MV-4-11 (cell line): Measurements from ENCODE around the gene TRAF2.

Experiments
- DNase-seq: peaks from one replicate; lab custom pipeline; 2025; lab: John Stamatoyannopoulos, UW

Gene TRAF2

GRCh38 chr9:136937186-136938001, 51.1 kb downstream of the TRAF2 start:
- no peak for DNase-seq

- no peak for DNase-seq
These were observed 53.2 kb downstream of the TRAF2 start for GRCh38 chr9:136939431-136939995.

DNA sequence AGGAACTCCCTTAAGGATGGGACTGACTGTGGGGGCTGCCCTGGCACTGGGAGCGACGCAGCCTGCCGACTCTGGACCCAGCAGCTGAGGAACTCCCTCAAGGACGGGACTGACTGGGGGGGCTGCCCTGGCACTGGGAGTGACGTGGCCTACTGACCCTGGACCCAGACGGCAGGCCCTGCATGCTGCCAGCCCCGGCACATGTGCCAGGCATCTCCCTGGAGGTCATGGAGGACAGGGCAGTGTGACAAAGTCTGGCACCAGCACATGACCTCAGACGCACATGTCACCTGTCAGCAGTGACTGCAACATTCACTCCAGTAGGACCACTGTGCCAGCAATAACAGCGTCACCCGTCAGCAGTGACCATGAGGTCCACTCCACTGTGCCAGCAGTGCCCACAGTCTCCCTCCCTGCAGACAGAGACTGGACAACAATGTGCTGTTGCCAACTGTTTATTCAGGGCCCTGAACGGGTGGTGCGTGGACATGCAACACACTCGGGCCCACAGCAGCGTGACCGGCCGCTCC, 53.7 kb downstream of the TRAF2 start:
- DNase-seq: no peak

DNA sequence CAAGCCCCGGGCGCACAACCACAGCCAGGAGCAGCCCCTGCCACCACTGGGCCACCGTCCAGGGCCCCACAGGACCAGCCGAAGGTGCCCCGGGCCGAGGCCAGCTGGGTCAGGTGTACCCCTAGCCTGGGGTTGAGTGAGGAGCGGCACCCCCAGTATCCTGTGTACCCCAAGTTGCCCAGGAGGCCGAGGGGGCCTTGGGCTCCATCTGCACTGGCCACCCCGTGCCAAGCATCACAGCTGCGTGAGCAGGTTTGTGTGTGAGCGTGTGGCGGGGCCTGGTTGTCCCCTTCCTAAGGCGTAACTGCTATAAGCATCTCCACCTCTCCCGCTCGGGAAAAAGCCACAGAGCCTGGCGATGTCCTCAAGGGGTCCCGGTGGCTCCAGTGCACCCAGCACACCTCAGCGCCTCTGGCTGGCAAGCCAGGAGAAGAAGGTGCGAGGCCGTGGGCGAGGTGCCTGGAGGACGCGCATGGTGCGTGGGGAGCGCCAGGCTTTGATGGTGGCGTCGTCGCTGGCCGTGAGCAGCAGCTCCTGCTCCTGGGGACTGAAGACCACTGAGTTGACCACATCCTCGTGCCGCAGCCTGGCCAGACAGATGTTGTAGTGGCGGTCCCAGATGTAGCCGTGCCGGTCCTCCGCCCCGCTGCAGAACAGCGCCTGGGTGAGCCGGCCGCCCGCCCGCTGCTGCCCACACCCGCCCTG, 54.4 kb downstream of the TRAF2 start:
- no peak for DNase-seq

GRCh38 chr9:136941231-136942111, 55.2 kb downstream of the TRAF2 start:
- DNase-seq: no peak

DNA sequence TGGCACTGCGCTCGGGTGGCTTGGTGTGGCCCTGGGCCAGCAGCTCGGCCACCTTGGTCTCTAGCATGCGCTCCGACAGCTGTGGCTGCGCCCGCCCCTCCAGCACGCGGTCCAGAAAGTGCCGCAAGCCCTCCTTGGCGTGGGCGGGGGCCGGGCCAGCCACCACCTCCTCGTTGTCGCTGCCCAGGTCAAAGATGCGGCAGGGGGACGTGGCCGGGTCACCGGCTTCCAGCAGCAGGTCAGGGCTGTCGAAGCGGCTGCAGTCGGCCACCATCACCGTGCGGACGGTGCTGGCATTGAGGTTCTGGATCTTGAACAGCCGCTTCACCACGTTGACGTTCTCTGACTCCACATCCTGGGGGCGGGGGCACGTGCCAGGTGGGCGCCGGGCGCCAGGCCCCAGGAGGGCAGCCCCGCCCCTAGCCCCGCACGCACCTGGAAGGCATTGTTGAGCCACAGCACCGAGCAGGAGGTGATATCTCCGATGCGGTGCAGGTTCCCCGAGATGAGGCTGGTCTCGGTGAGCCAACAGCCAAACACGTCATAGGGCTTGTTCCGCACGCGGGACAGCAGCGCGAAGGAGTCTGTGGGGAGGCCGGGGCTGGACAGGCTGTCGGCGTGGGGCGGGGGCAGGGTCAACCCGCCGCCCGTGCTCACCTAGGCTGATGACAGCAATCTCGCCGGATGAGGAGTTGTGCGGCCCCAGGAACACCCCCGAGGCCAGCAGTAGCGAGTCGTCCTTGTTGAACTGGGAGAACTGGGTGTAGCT, 56.0 kb downstream of the TRAF2 start:
- no peak for DNase-seq

DNA sequence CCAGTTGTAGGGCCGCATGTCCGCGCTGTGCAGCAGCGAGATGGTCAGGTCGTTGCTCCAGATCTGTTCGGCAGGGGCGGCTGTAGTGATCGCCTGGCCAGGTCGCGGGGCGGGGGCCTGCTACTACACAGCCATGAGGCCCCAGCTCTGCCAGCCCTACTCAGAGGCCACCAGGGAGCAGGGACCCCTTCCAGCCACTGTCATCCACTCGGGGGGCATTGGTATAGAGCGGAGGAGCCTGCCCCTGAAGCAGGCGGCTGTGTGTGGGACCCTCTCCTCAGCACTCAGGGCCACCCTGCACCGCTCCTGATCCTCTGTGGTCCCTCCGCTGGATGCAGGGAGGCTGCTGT, 56.5 kb downstream of the TRAF2 start:
- no peak for DNase-seq

- no peak for DNase-seq
These were observed 57.2 kb downstream of the TRAF2 start for GRCh38 chr9:136943291-136944211.

DNA sequence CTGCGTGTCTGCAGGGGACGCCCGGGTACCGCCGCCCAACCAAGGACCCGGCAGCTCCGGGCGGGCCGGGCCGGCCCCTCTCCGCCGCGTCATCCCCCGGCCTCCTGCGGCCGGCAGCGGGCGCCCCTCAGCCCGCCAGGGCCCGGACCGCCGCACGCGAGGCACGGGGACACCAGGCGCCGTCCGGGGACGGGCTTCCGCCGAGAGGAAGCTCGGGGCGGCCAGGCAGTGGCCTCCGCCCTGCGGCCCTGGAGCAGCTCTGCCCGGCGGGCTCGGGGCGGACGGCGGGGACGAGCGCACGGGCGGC, 57.8 kb downstream of the TRAF2 start:
- no peak for DNase-seq

- DNase-seq: peak; percentile 88
These were observed 58.4 kb downstream of the TRAF2 start, which contains the start of the genes C8G and FBXW5 for GRCh38 chr9:136944519-136945332. Gene C8G, plus strand, starts transcription at chr9:136945243. Its CDS starts 78 bp downstream, at chr9:136945321. Gene FBXW5, minus strand, starts transcription at chr9:136944738. Its CDS starts 655 bp downstream, at chr9:136944083.

GRCh38 chr9:136945333-136946227, 59.3 kb downstream of the TRAF2 start:
- no peak for DNase-seq

GRCh38 chr9:136946228-136947027, 60.1 kb downstream of the TRAF2 start:
- no peak for DNase-seq

DNA sequence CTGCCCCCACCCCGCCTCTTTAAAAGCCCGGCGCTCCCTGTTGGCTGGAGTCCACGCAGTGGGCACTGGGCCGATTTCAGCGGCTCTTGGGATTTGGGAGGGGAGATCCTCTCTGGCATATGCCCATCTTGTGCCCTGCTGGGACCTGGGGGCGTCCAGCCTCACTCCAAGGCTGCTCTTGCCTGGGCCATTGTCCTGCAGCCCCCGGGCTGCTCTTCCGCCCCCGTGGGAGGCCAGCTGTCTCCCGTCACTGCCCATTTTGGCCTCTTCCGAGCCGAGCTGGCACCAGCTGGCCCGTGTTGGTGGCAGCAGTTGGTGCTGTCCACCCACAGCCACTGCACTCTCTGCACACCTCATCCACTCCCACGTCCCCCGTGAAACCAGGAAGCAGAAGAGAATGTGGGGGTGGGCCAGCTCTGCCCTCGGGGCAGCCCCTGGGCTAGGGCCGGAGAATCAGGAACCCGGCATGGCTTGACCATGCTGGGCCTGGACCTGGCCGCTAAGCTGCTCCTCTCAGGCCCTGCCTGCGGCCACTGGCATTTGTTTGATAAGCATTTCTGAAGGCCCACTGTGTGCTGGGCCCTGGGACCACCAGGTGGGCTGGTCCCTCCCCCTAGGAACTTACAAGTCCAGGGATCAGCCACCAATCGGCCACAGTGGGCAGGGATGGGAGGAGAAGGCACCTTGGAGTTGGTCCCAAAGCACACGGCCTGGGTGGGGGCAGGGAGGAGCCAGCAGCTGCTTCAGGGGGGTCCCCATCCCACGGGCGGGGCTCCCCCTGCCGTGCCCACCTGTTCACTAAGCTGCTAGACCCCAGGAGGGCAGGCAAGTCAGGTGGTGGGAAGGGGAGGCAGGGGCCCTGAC, 60.9 kb downstream of the TRAF2 start:
- DNase-seq: no peak

DNA sequence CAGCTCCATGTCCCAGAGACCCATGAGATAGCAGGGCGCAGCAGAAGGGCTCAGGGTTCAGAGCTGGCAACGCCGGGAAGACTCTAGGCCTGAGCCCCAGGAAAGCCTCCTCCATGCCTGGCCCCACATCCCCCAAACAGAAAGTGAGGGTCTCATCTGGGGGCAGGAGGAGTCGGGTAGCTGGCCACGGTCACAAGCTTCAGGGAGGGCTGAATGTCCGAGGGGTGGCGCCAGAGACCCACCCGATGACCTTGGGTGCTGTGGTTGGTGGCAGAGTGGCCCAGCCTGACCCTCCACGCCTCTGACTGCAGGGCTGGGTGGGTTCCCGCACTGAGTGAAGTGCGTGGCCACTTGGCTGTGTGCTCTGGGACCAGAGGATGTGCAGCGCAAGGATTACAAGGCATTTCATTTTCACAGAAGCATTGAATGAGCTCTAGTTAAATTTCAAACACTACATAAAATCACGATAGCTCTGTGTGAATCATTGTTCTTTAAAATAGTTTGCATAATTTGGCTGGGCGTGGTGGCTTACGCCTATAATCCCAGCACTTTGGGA, 61.7 kb downstream of the TRAF2 start:
- peak; percentile 38 for DNase-seq

DNA sequence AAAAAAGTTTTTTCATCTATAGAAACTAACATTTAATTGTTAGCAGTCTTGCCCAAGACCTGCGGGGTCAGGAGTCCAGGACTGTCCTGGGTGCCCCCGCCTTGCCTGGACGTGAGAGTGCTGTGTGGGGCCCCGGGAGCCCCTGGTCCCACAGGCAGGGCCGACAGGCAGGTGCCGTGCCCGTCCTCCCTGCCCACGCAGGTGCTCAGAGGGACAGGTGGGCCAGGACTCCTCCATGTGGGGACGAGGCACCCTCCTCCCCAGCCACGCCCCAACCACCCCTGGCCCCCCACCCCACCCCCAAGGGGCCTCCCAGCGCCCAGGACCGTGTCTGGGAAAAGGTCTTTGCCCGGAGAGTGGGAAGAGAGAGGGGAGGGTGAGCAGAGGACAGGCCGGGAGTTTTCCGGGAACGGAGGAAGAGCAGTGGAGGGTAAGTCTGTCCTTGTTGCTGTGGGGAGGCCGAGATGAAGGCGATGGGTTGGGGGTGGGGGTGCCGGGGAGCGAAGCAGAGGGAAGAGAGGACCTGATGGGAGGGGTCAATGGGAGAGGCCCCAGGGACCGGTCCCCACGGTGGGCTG, 63.0 kb downstream of the TRAF2 start:
- no peak for DNase-seq
